SK-N-SH treated with all-trans-retinoic acid at 6 μM for 48 hours (cell line): Measurements from ENCODE around the gene NEGR1.

Experiments used
- CREB5 ChIP-seq: fragments of 250-450 bp; sonication (Bioruptor Pico); IDR thresholded peaks from 2 replicates; pipeline ENCODE4 v1.5.1; 2020; ENCODE audit warnings: low read depth, mild to moderate bottlenecking, moderate library complexity
- CSDC2 ChIP-seq: fragments of 250-450 bp; sonication (Bioruptor Pico); IDR thresholded peaks from 2 replicates; pipeline ENCODE4 v1.5.0; 2020; ENCODE audit warnings: mild to moderate bottlenecking, moderate library complexity
- CSRNP3 ChIP-seq: fragments of 250-450 bp; sonication (Bioruptor Pico); IDR thresholded peaks from 2 replicates; pipeline ENCODE4 v1.5.1; 2021; ENCODE audit warnings: mild to moderate bottlenecking, moderate library complexity
- ESRRG ChIP-seq: fragments of 250-450 bp; sonication (Bioruptor Pico); IDR thresholded peaks from 2 replicates; pipeline ENCODE4 v1.6.1; 2021; ENCODE audit warnings: mild to moderate bottlenecking
- PATZ1 ChIP-seq: fragments of 250-450 bp; sonication (Bioruptor Pico); IDR thresholded peaks from 2 replicates; pipeline ENCODE4 v1.8.0; 2020; ENCODE audit warnings: mild to moderate bottlenecking, moderate library complexity, borderline replicate concordance
- POU6F1 ChIP-seq: fragments of 250-450 bp; sonication (Bioruptor Pico); IDR thresholded peaks from 2 replicates; pipeline ENCODE4 v1.8.0; 2021; ENCODE audit warnings: low read depth, mild to moderate bottlenecking, moderate library complexity, borderline replicate concordance
- PPARA ChIP-seq: fragments of 250-450 bp; sonication (Bioruptor Pico); IDR thresholded peaks from 2 replicates; pipeline ENCODE4 v1.5.0; 2020; ENCODE audit warnings: mild to moderate bottlenecking, borderline replicate concordance
- RARB ChIP-seq: fragments of 250-450 bp; sonication (Bioruptor Pico); IDR thresholded peaks from 2 replicates; pipeline ENCODE4 v1.8.0; 2021; ENCODE audit warnings: mild to moderate bottlenecking, moderate library complexity
- TCF4 ChIP-seq: fragments of 250-450 bp; sonication (Bioruptor Pico); IDR thresholded peaks from 2 replicates; pipeline ENCODE4 v1.8.0; 2021; ENCODE audit warnings: mild to moderate bottlenecking, moderate library complexity, borderline replicate concordance
- ZC3H10 ChIP-seq: fragments of 250-450 bp; sonication (Bioruptor Pico); IDR thresholded peaks from 2 replicates; pipeline ENCODE4 v1.5.1; 2021; ENCODE audit warnings: mild to moderate bottlenecking, moderate library complexity
- ZFP3 ChIP-seq: fragments of 250-450 bp; sonication (Bioruptor Pico); IDR thresholded peaks from 2 replicates; pipeline ENCODE4 v1.5.0; 2020; ENCODE audit warnings: mild to moderate bottlenecking, moderate library complexity
- ZNF70 ChIP-seq: fragments of 450-650 bp; formaldehyde crosslinking; IDR thresholded peaks from 2 replicates; pipeline ENCODE4 v1.5.0; 2020; ENCODE audit warnings: mild to moderate bottlenecking, moderate library complexity
- ZNF8 ChIP-seq: fragments of 450-650 bp; formaldehyde crosslinking; IDR thresholded peaks from 2 replicates; pipeline ENCODE4 v1.5.0; 2020; ENCODE audit warnings: mild to moderate bottlenecking, moderate library complexity

- TF ChIP-seq CSRNP3 (CRISPR knock-in tag) (no peak), PATZ1 (no peak), ZFP3 (CRISPR knock-in tag) (no peak), CSDC2 (CRISPR knock-in tag) (no peak), ZNF8 (CRISPR knock-in tag) (no peak), CREB5 (CRISPR knock-in tag) (no peak), TCF4 (no peak), PPARA (CRISPR knock-in tag) (no peak), ZNF70 (no peak), POU6F1 (no peak), ZC3H10 (CRISPR knock-in tag) (no peak), RARB (CRISPR knock-in tag) (no peak), ESRRG (CRISPR knock-in tag) (no peak)
Measured at GRCh38 chr1:71599306-71599705, 683.0 kb downstream of the NEGR1 start.
